Measurements from ENCODE around the gene PLA2G3. TPM values are rescaled to one million over a fixed set of nuclear protein-coding genes. Genes with fewer than 3 reads are reported as not detected.

Gene PLA2G3
- total and polyA plus RNA-seq, 8 donors, result 0.06 to 9.9 (median 0.17) TPM; not detected in 1

GRCh38 chr22:31148488-31148887 is 8.2 kb upstream of the PLA2G3 start:
- DNase-seq (no peak), ATAC-seq (peak; percentile 38)
- Histone ChIP-seq H3K27ac (no peak overlapping the region), H3K4me1 (no peaks in the 10 kb centered on the region), H3K27me3 (no peaks in the 10 kb centered on the region), H3K9me3 (peaks cover 0 to 7% of the 10 kb centered on the region in 2 donors), H3K4me3 (no peak overlapping the region), H3K36me3 (no peaks in the 10 kb centered on the region)
- intact Hi-C loops (cut with DNase I), result no loop called here
- no peak for TF ChIP-seq CTCF (IDR thresholded peaks at IDR 0.05)

DNA sequence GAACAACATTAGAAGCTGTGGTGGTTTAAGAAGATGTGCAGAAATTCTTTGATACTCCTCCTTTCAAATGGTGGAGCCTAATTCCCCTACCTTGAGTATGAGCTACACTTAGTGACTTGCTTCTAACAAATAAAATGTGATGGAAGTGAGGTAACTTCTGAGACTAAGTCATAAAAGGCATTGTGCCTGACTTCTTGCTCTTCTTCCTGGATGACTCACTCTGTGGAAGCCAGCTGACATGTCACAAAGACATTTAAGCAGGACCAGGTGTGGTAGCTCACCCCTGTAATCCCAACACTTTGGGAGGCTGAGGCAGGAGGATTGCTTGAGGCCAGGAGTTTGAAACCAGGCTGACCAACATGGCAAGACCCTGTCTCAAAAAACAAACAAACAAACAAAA is 3.9 kb upstream of the PLA2G3 start:
- TF ChIP-seq CTCF (IDR thresholded peaks at IDR 0.05), result no peak
- no peak for DNase-seq
- intact Hi-C loops (cut with DNase I), result no loop called here

GRCh38 chr22:31143537-31143936 is 3.2 kb upstream of the PLA2G3 start:
- ATAC-seq, result no peak

More for the DNA sequence above, 3.9 kb upstream of the PLA2G3 start:
- Histone ChIP-seq H3K9me3 (peaks cover 0 to 7% of the 10 kb centered on the region in 2 donors), H3K36me3 (no peaks in the 10 kb centered on the region), H3K27me3 (peaks cover 0 to 15% of the 10 kb centered on the region in 2 donors), H3K4me3 (no peak overlapping the region), H3K27ac (no peak overlapping the region), H3K4me1 (no peaks in the 10 kb centered on the region)
- ATAC-seq, result no peak

DNA sequence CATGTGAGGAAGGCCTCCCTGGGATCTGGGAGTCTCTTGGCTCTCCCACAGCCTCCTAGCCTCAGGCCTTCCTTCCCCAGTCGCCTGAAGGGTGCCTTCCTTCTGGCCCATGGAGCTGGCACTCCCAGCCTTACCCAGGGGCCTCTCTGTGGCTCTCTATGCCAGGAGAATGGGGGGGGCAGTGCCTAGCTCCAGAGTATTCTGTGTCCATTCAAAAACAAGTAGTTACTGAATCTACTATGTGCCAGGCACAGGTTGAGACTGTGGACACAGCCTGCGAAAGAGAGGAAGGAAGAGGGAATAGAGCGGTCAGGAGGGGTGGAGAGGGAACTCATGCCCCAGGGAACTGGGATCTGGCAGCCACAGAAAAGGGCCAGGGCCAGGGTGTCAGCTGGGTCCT is 2.7 kb upstream of the PLA2G3 start:
- DNase-seq, result no peak
- no peak for TF ChIP-seq CTCF (IDR thresholded peaks at IDR 0.05)
- Histone ChIP-seq H3K4me1 (no peaks in the 10 kb centered on the region), H3K4me3 (no peak overlapping the region), H3K27me3 (peaks cover 0 to 16% of the 10 kb centered on the region in 2 donors), H3K36me3 (no peaks in the 10 kb centered on the region), H3K9me3 (peaks cover 0 to 7% of the 10 kb centered on the region in 2 donors), H3K27ac (no peak overlapping the region)
- no peak for ATAC-seq
- intact Hi-C loops (cut with DNase I), result no loop called here

More at GRCh38 chr22:31143537-31143936, 3.2 kb upstream of the PLA2G3 start:
- Histone ChIP-seq H3K4me1 (no peaks in the 10 kb centered on the region), H3K4me3 (no peak overlapping the region), H3K36me3 (no peaks in the 10 kb centered on the region), H3K27me3 (peaks cover 0 to 16% of the 10 kb centered on the region in 2 donors), H3K27ac (no peak overlapping the region), H3K9me3 (peaks cover 0 to 7% of the 10 kb centered on the region in 2 donors)
- intact Hi-C loops (cut with DNase I), result no loop called here
- no peak for DNase-seq
- TF ChIP-seq CTCF (IDR thresholded peaks at IDR 0.05), result no peak

GRCh38 chr22:31142285-31142684 is 2.0 kb upstream of the PLA2G3 start:
- Histone ChIP-seq H3K27ac (no peak overlapping the region), H3K9me3 (peaks cover 0 to 3% of the 10 kb centered on the region in 2 donors), H3K36me3 (no peaks in the 10 kb centered on the region), H3K27me3 (peaks cover 0 to 16% of the 10 kb centered on the region in 2 donors), H3K4me3 (no peak overlapping the region), H3K4me1 (no peaks in the 10 kb centered on the region)
- ATAC-seq, result no peak
- no peak for TF ChIP-seq CTCF (IDR thresholded peaks at IDR 0.05)
- no peak for DNase-seq
- intact Hi-C loops (cut with DNase I), result no loop called here
